Loucy (cell line): Measurements from ENCODE around the gene HNRNPU.

Experiments
- H2AFZ ChIP-seq: fragments of 200-600 bp; sonication (generic); 2 replicates; pipeline ENCODE4 v1.6.0; 2016; ENCODE audit warnings: antibody characterized with exemption, mild to moderate bottlenecking, low read length, moderate library complexity
- H3F3A ChIP-seq: fragments of 200-600 bp; 2 replicates; pipeline ENCODE4 v1.6.0; 2016; ENCODE audit warnings: antibody characterized with exemption, low read depth, mild to moderate bottlenecking
- H3K27me3 ChIP-seq: fragments of 200-600 bp; sonication (generic); 2 replicates; pipeline ENCODE4 v1.6.1; 2014; ENCODE audit warnings: low read length, mild to moderate bottlenecking; ENCODE audit not compliant: insufficient read depth, poor library complexity, severe bottlenecking
- H3K36me3 ChIP-seq: fragments of 200-600 bp; sonication (generic); 2 replicates; pipeline ENCODE4 v1.6.1; 2016; ENCODE audit warnings: low read length; ENCODE audit not compliant: insufficient read depth
- H3K4me1 ChIP-seq: fragments of 200-600 bp; sonication (generic); 2 replicates; pipeline ENCODE4 v1.5.1; 2014; ENCODE audit warnings: low read length, mild to moderate bottlenecking; ENCODE audit not compliant: insufficient read depth, poor library complexity, severe bottlenecking
- H3K4me2 ChIP-seq: fragments of 200-600 bp; sonication (generic); 2 replicates; pipeline ENCODE4 v1.6.0; 2014; ENCODE audit warnings: antibody characterized with exemption, low read length, low read depth, mild to moderate bottlenecking; ENCODE audit not compliant: poor library complexity, severe bottlenecking
- H3K4me3 ChIP-seq: fragments of 200-600 bp; sonication (generic); 2 replicates; pipeline ENCODE4 v1.5.1; 2014; ENCODE audit warnings: low read length, mild to moderate bottlenecking, mixed read lengths; ENCODE audit not compliant: poor library complexity, severe bottlenecking
- H3K79me2 ChIP-seq: fragments of 200-600 bp; sonication (generic); 2 replicates; pipeline ENCODE4 v1.6.1; 2014; ENCODE audit warnings: low read length; ENCODE audit not compliant: insufficient read depth
- H3K9ac ChIP-seq: fragments of 200-600 bp; sonication (generic); 2 replicates; pipeline ENCODE4 v1.6.0; 2014; ENCODE audit warnings: mild to moderate bottlenecking, low read depth, low read length, moderate library complexity; ENCODE audit not compliant: poor library complexity, severe bottlenecking
- H3K9me2 ChIP-seq: fragments of 200-600 bp; sonication (generic); replicated peaks from 2 replicates; pipeline ENCODE4 v1.6.1; 2016; ENCODE audit warnings: low read depth, low read length, mixed read lengths
- H3K9me3 ChIP-seq: fragments of 200-600 bp; sonication (generic); 2 replicates; pipeline ENCODE4 v1.6.1; 2014; ENCODE audit warnings: mild to moderate bottlenecking, antibody characterized with exemption, low read length, low read depth; ENCODE audit not compliant: insufficient read depth
- H4K20me1 ChIP-seq: fragments of 200-600 bp; sonication (generic); 2 replicates; pipeline ENCODE4 v1.6.0; 2014; ENCODE audit warnings: antibody characterized with exemption, low read length, mild to moderate bottlenecking; ENCODE audit not compliant: insufficient read depth, poor library complexity, severe bottlenecking
- EZH2phosphoT487 ChIP-seq: fragments of 200-600 bp; IDR thresholded peaks from 2 replicates; pipeline ENCODE4 v1.6.1; 2018; ENCODE audit warnings: antibody characterized with exemption, mild to moderate bottlenecking, moderate library complexity, borderline replicate concordance
- TF ChIP-seq, protein P1 (sequence below): fragments of 200-600 bp; sonication (generic); conservative IDR thresholded peaks from 2 replicates; pipeline ENCODE4 v1.5.1; 2014; ENCODE audit warnings: mild to moderate bottlenecking, antibody characterized with exemption, low read length

HNRNPU gene

DNA sequence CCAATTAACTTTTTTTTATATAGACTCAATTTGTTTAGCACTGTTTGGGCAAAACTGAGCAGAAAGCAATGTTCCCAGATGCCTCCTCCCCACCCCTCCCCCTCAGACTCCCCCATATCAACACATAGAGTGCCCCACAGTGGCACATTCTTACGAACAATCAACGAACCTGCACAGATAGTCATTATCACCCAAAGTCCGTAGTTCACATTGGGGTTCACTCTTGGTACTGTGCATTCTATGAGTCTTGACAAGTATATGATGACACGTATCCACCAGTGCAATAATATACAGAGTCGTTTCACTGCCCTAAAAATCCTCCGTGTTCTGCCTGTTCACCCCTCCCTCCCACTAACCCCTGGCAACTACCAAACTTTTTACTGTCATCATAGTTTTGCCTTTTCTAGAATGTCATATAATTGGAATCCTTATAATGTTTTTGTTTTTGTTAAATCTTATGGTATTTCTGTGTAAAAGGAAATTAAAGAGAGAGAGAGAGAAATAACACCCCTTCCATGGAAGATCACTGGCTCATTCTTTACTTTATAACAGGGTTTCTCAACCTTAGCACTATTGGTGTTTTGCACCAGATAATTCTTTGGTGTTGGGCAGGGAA is 37.2 kb upstream of the HNRNPU start:
- Histone ChIP-seq H2AFZ (no peak overlapping the region), H3K79me2 (no peaks in the 10 kb centered on the region), H3F3A (no peaks in the 10 kb centered on the region), H3K4me3 (no peak overlapping the region), H3K27me3 (no peaks in the 10 kb centered on the region), H3K4me1 (no peaks in the 10 kb centered on the region), H3K9me3 (no peaks in the 10 kb centered on the region), H3K36me3 (no peaks in the 10 kb centered on the region), H3K9ac (no peak overlapping the region), H3K9me2 (no peaks in the 10 kb centered on the region), H4K20me1 (no peaks in the 10 kb centered on the region), H3K4me2 (no peak overlapping the region)
- TF ChIP-seq EZH2phosphoT487: no peak
- TF ChIP-seq, protein P1, sequence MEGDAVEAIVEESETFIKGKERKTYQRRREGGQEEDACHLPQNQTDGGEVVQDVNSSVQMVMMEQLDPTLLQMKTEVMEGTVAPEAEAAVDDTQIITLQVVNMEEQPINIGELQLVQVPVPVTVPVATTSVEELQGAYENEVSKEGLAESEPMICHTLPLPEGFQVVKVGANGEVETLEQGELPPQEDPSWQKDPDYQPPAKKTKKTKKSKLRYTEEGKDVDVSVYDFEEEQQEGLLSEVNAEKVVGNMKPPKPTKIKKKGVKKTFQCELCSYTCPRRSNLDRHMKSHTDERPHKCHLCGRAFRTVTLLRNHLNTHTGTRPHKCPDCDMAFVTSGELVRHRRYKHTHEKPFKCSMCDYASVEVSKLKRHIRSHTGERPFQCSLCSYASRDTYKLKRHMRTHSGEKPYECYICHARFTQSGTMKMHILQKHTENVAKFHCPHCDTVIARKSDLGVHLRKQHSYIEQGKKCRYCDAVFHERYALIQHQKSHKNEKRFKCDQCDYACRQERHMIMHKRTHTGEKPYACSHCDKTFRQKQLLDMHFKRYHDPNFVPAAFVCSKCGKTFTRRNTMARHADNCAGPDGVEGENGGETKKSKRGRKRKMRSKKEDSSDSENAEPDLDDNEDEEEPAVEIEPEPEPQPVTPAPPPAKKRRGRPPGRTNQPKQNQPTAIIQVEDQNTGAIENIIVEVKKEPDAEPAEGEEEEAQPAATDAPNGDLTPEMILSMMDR: no peak

DNA sequence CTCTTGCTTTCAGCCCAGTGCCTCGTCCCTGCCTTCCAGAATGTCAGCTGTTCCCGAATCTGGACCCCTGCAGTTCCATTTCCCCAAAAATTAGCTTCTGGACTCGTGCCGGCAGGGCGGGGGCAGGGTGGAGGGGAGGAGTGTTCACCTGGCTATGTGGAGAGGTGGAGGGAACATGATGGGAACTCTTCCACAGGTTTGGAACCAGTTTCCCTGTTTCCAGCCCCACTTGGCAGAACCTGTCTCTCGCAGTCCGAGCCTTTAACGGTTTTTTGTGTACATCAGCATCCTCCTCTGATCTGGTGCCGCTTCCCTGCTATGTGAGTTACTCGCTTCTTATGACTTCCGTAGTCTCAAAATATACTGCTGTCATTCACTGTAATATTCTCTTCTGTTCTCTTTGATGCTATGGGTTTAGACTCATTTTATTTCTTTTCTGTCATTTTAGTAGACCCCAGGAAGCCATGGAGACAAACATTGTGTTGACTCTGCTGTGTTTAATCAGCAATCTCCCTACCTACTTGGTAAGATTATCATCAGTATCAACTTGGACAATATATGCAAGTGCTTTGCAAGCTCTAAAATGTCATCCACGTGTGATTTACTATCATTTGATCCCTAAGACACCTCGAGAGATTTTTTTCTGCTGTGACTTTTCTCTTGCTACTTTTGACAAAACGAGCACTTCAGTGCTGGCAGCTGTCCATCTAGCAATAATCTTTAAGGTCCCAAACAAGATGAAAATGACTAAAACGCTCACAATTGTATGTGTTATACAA is 33.3 kb upstream of the HNRNPU start:
- Histone ChIP-seq H3K9ac (no peak overlapping the region), H2AFZ (no peak overlapping the region), H3K27me3 (no peaks in the 10 kb centered on the region), H3K9me3 (no peaks in the 10 kb centered on the region), H3K36me3 (no peaks in the 10 kb centered on the region), H3K79me2 (no peaks in the 10 kb centered on the region), H3K4me3 (no peak overlapping the region), H3K4me1 (no peaks in the 10 kb centered on the region), H3K9me2 (no peaks in the 10 kb centered on the region), H3F3A (no peaks in the 10 kb centered on the region), H4K20me1 (no peaks in the 10 kb centered on the region), H3K4me2 (no peak overlapping the region)
- TF ChIP-seq EZH2phosphoT487: no peak
- TF ChIP-seq, protein P1: no peak

GRCh38 chr1:244896550-244896949 is 32.2 kb upstream of the HNRNPU start:
- TF ChIP-seq, protein P1: no peak
- TF ChIP-seq EZH2phosphoT487: no peak
- Histone ChIP-seq H3K4me1 (no peaks in the 10 kb centered on the region), H2AFZ (no peak overlapping the region), H3K36me3 (no peaks in the 10 kb centered on the region), H3K9ac (no peak overlapping the region), H3K9me3 (no peaks in the 10 kb centered on the region), H3K27me3 (no peaks in the 10 kb centered on the region), H4K20me1 (no peaks in the 10 kb centered on the region), H3K9me2 (no peaks in the 10 kb centered on the region), H3F3A (no peaks in the 10 kb centered on the region), H3K79me2 (no peaks in the 10 kb centered on the region), H3K4me2 (no peak overlapping the region), H3K4me3 (no peak overlapping the region)
